Stimulated activated CD8-positive, alpha-beta memory T cell treated with anti-CD3 and anti-CD28 coated beads, Interleukin-15, amount 100 ng/mL, for 24 hours (primary cell): ENCODE data around the gene ZNF426.
A peak's percentile ranks its signal among the peaks of the same experiment; 100 is the strongest.
"Not testable (repeated sequence)": the region's sequence is repeated elsewhere in the genome, so short reads cannot be mapped to it uniquely, and the experiment has no call there.

Source experiments
- DNase-seq: peaks from one replicate; pipeline ENCODE4 v3.0.0-alpha.2; 2020; ENCODE audit warnings: low read depth

The ZNF426 gene

GRCh38 chr19:9538183-9539058 is at the start of gene ZNF426:
TSS of gene ZNF426 (minus strand) at chr19:9538645. CDS start at chr19:9536232, 2,413 bp downstream.
- DNase-seq, result peak; percentile 71

- DNase-seq, result peak; percentile 38
These were observed 48.3 kb upstream of the ZNF426 start for GRCh38 chr19:9586764-9587163.

GRCh38 chr19:9584073-9584833 is 45.8 kb upstream of the ZNF426 start, which contains the start of gene ZNF121:
TSS of gene ZNF121 (minus strand) at chr19:9584504. CDS start at chr19:9568097, 16,407 bp downstream.
- peak; percentile 70 for DNase-seq

- not testable (repeated sequence) for DNase-seq
These were observed 43.8 kb upstream of the ZNF426 start for GRCh38 chr19:9582081-9582725.

- no peak for DNase-seq
These were observed 42.3 kb upstream of the ZNF426 start for GRCh38 chr19:9580728-9581127.

- no peak for DNase-seq
These were observed 31.8 kb upstream of the ZNF426 start for GRCh38 chr19:9570255-9570654.

GRCh38 chr19:9566729-9567128 is 28.3 kb upstream of the ZNF426 start:
- no peak for DNase-seq

GRCh38 chr19:9565900-9566705 is 27.7 kb upstream of the ZNF426 start:
- no peak for DNase-seq

GRCh38 chr19:9552536-9553274 is 14.3 kb upstream of the ZNF426 start:
- DNase-seq, result no peak

- no peak for DNase-seq
These were observed 9.4 kb upstream of the ZNF426 start for GRCh38 chr19:9547870-9548269.

GRCh38 chr19:9541281-9541680 is 2.8 kb upstream of the ZNF426 start:
- not testable (repeated sequence) for DNase-seq

- not testable (repeated sequence) for DNase-seq
These were observed 1.5 kb upstream of the ZNF426 start for GRCh38 chr19:9539921-9540320.

- DNase-seq, result not testable (repeated sequence)
These were observed 756 bp upstream of the ZNF426 start for GRCh38 chr19:9539201-9539600.

GRCh38 chr19:9535934-9536333 is 2.5 kb downstream of the ZNF426 start:
- DNase-seq, result no peak

GRCh38 chr19:9531933-9532332 is 6.5 kb downstream of the ZNF426 start:
- DNase-seq, result no peak

- no peak for DNase-seq
These were observed 9.6 kb downstream of the ZNF426 start for GRCh38 chr19:9528757-9529336.

- no peak for DNase-seq
These were observed 14.5 kb downstream of the ZNF426 start for GRCh38 chr19:9523885-9524474.

- no peak for DNase-seq
These were observed 31.2 kb downstream of the ZNF426 start for GRCh38 chr19:9507285-9507684.

GRCh38 chr19:9500796-9501195 is 37.6 kb downstream of the ZNF426 start:
- DNase-seq, result no peak
